ENCODE data around the gene RAD51B. TPM values are rescaled to one million over a fixed set of nuclear protein-coding genes. Genes with fewer than 3 reads are reported as not detected.
A peak's percentile ranks its signal among the peaks of the same experiment; 100 is the strongest.

RAD51B gene
- total RNA-seq, 1 experiment from 2014 or later: 29.9 TPM

- no peaks in the 10 kb centered on the region for H3K9me2 ChIP-seq (ENCODE audit: insufficient read depth)
- BruUV-seq (replicated peaks): no TSS peak
- H3K4me3 ChIP-seq: no peak overlapping the region
- POLR2A ChIA-PET (ENCODE audit: unreplicated experiment): interaction anchor here (0.6 to 0.7 kb wide), 2 partner anchors 123 to 443 kb away, joined by 3 to 4 read pairs; no protein-coding TSS in a partner anchor
- peaks cover 60% of the 10 kb centered on the region for H3F3A ChIP-seq (ENCODE audit: insufficient read depth, low read depth)
- no peaks in the 10 kb centered on the region for H3K27me3 ChIP-seq (ENCODE audit: insufficient read depth, low read depth)
- DNase-seq: peak; percentile 79 to 95
- peak overlapping the region; percentile 53 for H3K4me2 ChIP-seq
- TF ChIP-seq CTCF (conservative IDR thresholded peaks at IDR 0.05): no peak
- H2AFZ ChIP-seq: peak overlapping the region; percentile 45
- no peaks in the 10 kb centered on the region for H4K20me1 ChIP-seq (ENCODE audit: insufficient read depth)
- intact Hi-C loops (cut with micrococcal nuclease; ENCODE audit: unreplicated experiment): no loop called here
- peaks cover 10% of the 10 kb centered on the region; the same call in 1 of the 2 replicates for H3K9me3 ChIP-seq (ENCODE audit: insufficient read depth, low read depth)
- H3K4me1 ChIP-seq (replicated peaks; ENCODE audit: insufficient read depth): peaks cover 80% of the 10 kb centered on the region
- H3K79me2 ChIP-seq (ENCODE audit: low read depth): no peaks in the 10 kb centered on the region
- H3K27ac ChIP-seq: peak overlapping the region; percentile 84
- H3K36me3 ChIP-seq (ENCODE audit: low read depth): no peaks in the 10 kb centered on the region
- CTCF ChIA-PET: no interaction called here
Observed at GRCh38 chr14:68669111-68669511, 849.5 kb downstream of the RAD51B start.

- H2AFZ ChIP-seq: peak overlapping the region; percentile 45
- intact Hi-C loops (cut with micrococcal nuclease; ENCODE audit: unreplicated experiment): no loop called here
Observed at GRCh38 chr14:68669603-68670358, 850.2 kb downstream of the RAD51B start.

GRCh38 chr14:68670359-68670715, 850.8 kb downstream of the RAD51B start:
- no peak for DNase-seq
- no peak overlapping the region for H3K4me2 ChIP-seq
- ChIA-PET POLR2A (ENCODE audit: unreplicated experiment) (no interaction called here), CTCF (no interaction called here)
- peak overlapping the region; percentile 84; the same call in 1 of the 2 replicates for H3K27ac ChIP-seq
- BruUV-seq (replicated peaks): no TSS peak
- H3K27me3 ChIP-seq (ENCODE audit: insufficient read depth, low read depth): no peaks in the 10 kb centered on the region
- H3K4me3 ChIP-seq: no peak overlapping the region
- H2AFZ ChIP-seq: no peak overlapping the region
- H4K20me1 ChIP-seq (ENCODE audit: insufficient read depth): no peaks in the 10 kb centered on the region
- H3K4me1 ChIP-seq (replicated peaks; ENCODE audit: insufficient read depth): peaks cover 83% of the 10 kb centered on the region
- H3K36me3 ChIP-seq (ENCODE audit: low read depth): no peaks in the 10 kb centered on the region
- no peak for TF ChIP-seq EZH2 (IDR thresholded peaks at IDR 0.05; ENCODE audit: low read depth)
- TF ChIP-seq CTCF (conservative IDR thresholded peaks at IDR 0.05): no peak
- no peaks in the 10 kb centered on the region for H3K9me2 ChIP-seq (ENCODE audit: insufficient read depth)
- intact Hi-C loops (cut with micrococcal nuclease; ENCODE audit: unreplicated experiment): no loop called here
- H3K9me3 ChIP-seq (ENCODE audit: insufficient read depth, low read depth): peaks cover 10% of the 10 kb centered on the region; the same call in 1 of the 2 replicates
- H3F3A ChIP-seq (ENCODE audit: insufficient read depth, low read depth): peaks cover 69% of the 10 kb centered on the region
- H3K79me2 ChIP-seq (ENCODE audit: low read depth): no peaks in the 10 kb centered on the region

More at GRCh38 chr14:68669603-68670358, 850.2 kb downstream of the RAD51B start:
- Histone ChIP-seq H3K9me3 (ENCODE audit: insufficient read depth, low read depth) (peaks cover 10% of the 10 kb centered on the region; the same call in 1 of the 2 replicates), H3K79me2 (ENCODE audit: low read depth) (no peaks in the 10 kb centered on the region), H4K20me1 (ENCODE audit: insufficient read depth) (no peaks in the 10 kb centered on the region), H3K27me3 (ENCODE audit: insufficient read depth, low read depth) (no peaks in the 10 kb centered on the region), H3K4me2 (peak overlapping the region; percentile 53), H3F3A (ENCODE audit: insufficient read depth, low read depth) (peaks cover 65% of the 10 kb centered on the region), H3K27ac (peak overlapping the region; percentile 84), H3K4me3 (no peak overlapping the region), H3K9me2 (ENCODE audit: insufficient read depth) (no peaks in the 10 kb centered on the region), H3K36me3 (ENCODE audit: low read depth) (no peaks in the 10 kb centered on the region), H3K4me1 (replicated peaks; ENCODE audit: insufficient read depth) (peaks cover 80% of the 10 kb centered on the region)
- TF ChIP-seq CTCF (conservative IDR thresholded peaks at IDR 0.05) (no peak), EZH2 (IDR thresholded peaks at IDR 0.05; ENCODE audit: low read depth) (no peak)
- ChIA-PET CTCF (no interaction called here), POLR2A (ENCODE audit: unreplicated experiment) (interaction anchor here (0.7 kb wide), 1 partner anchor 123 kb away, joined by 4 read pairs; no protein-coding TSS in a partner anchor)
- no peak for DNase-seq
- BruUV-seq (replicated peaks): no TSS peak
